Lower leg skin (tissue), 3 donors: ENCODE results near the gene TOX2.

ENCODE experiments used
- POLR2A ChIP-seq, 2 donors: fragments of 450-650 bp; IDR thresholded peaks; one replicate each; pipeline ENCODE4 v1.6.1; 2016 to 2017; ENCODE audit warnings: antibody characterized with exemption in 2 of 2, mild to moderate bottlenecking in 1 of 2, moderate library complexity in 1 of 2
- TF ChIP-seq, protein P1 (sequence below), 3 donors: fragments of 450-650 bp; IDR thresholded peaks; one replicate each; pipeline ENCODE4 v1.5.1; 2016; ENCODE audit warnings: antibody characterized with exemption in 3 of 3, mild to moderate bottlenecking in 3 of 3, moderate library complexity in 2 of 3

GRCh38 chr20:43946659-43947315, 32.1 kb downstream of the TOX2 start:
- TF ChIP-seq, protein P1, sequence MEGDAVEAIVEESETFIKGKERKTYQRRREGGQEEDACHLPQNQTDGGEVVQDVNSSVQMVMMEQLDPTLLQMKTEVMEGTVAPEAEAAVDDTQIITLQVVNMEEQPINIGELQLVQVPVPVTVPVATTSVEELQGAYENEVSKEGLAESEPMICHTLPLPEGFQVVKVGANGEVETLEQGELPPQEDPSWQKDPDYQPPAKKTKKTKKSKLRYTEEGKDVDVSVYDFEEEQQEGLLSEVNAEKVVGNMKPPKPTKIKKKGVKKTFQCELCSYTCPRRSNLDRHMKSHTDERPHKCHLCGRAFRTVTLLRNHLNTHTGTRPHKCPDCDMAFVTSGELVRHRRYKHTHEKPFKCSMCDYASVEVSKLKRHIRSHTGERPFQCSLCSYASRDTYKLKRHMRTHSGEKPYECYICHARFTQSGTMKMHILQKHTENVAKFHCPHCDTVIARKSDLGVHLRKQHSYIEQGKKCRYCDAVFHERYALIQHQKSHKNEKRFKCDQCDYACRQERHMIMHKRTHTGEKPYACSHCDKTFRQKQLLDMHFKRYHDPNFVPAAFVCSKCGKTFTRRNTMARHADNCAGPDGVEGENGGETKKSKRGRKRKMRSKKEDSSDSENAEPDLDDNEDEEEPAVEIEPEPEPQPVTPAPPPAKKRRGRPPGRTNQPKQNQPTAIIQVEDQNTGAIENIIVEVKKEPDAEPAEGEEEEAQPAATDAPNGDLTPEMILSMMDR (IDR thresholded peaks at IDR 0.05) = no peak
- TF ChIP-seq POLR2A (IDR thresholded peaks at IDR 0.05) = no peak
